ENCODE data around the gene G6PC1.

Gene G6PC1

GRCh38 chr17:42893359-42893758, 7.2 kb upstream of the G6PC1 start:
- Histone ChIP-seq H4K8ac (ENCODE audit: low read depth, low read length) (no peak overlapping the region), H3K79me2 (ENCODE audit: control insufficient read depth, insufficient read depth, low read length, poor library complexity) (no peaks in the 10 kb centered on the region), H3K9me3 (ENCODE audit: insufficient read depth, low read depth, low read length) (peaks cover under 1% of the 10 kb centered on the region), H2BK5ac (ENCODE audit: low read depth, low read length, poor library complexity) (no peak overlapping the region), H2AFZ (ENCODE audit: insufficient read depth, low read length, poor library complexity) (no peak overlapping the region), H3K36me3 (ENCODE audit: control insufficient read depth in 1 of 2, insufficient read depth in 2 of 2, low read length in 2 of 2) (peaks cover 0 to 2% of the 10 kb centered on the region in 2 experiments), H3K4me3 (ENCODE audit: low read depth, low read length) (no peak overlapping the region), H3K4ac (ENCODE audit: low read depth, low read length) (no peak overlapping the region), H3K79me1 (ENCODE audit: low read length) (no peaks in the 10 kb centered on the region), H3K4me1 (ENCODE audit: control insufficient read depth in 1 of 2, insufficient read depth in 2 of 2, low read length in 2 of 2) (no peaks in the 10 kb centered on the region), H2BK120ac (ENCODE audit: insufficient read depth, low read length, poor library complexity) (no peak overlapping the region), H4K12ac (ENCODE audit: low read depth, low read length) (no peak overlapping the region), H3K9ac (ENCODE audit: low read length) (no peak overlapping the region), H3K23ac (ENCODE audit: low read length) (no peak overlapping the region), H3K18ac (ENCODE audit: low read length) (no peak overlapping the region), H3K14ac (ENCODE audit: low read length) (no peak overlapping the region), H3K4me2 (ENCODE audit: low read length) (no peak overlapping the region), H3K27ac (ENCODE audit: low read depth, low read length) (no peak overlapping the region), H4K91ac (ENCODE audit: low read depth, low read length) (no peak overlapping the region), H2BK12ac (ENCODE audit: low read length) (no peak overlapping the region), H3K27me3 (ENCODE audit: insufficient read depth, low read length) (no peaks in the 10 kb centered on the region), H2AK5ac (ENCODE audit: low read length) (no peak overlapping the region)
- no CpG with 5 or more reads among the region's 4 CpGs for WGBS (ENCODE audit: extremely low coverage, insufficient coverage, insufficient read length)
- no peak for DNase-seq

GRCh38 chr17:42894283-42895184, 6.1 kb upstream of the G6PC1 start:
- H2BK5ac ChIP-seq (ENCODE audit: low read depth, low read length, poor library complexity) = no peak overlapping the region
- no peaks in the 10 kb centered on the region for H3K79me2 ChIP-seq (ENCODE audit: control insufficient read depth, insufficient read depth, low read length, poor library complexity)
- H3K79me1 ChIP-seq (ENCODE audit: low read length) = no peaks in the 10 kb centered on the region
- no peak overlapping the region for H3K4ac ChIP-seq (ENCODE audit: low read depth, low read length)
- no peak overlapping the region for H3K14ac ChIP-seq (ENCODE audit: low read length)
- no peaks in the 10 kb centered on the region for H3K27me3 ChIP-seq (ENCODE audit: insufficient read depth, low read length)
- no peak overlapping the region for H2BK120ac ChIP-seq (ENCODE audit: insufficient read depth, low read length, poor library complexity)
- H3K27ac ChIP-seq (ENCODE audit: low read depth, low read length) = no peak overlapping the region
- WGBS (ENCODE audit: extremely low coverage, insufficient coverage, insufficient read length) = no CpG with 5 or more reads among the region's 12 CpGs
- H2AK5ac ChIP-seq (ENCODE audit: low read length) = no peak overlapping the region
- H3K18ac ChIP-seq (ENCODE audit: low read length) = no peak overlapping the region
- no peak overlapping the region for H2AFZ ChIP-seq (ENCODE audit: insufficient read depth, low read length, poor library complexity)
- no peak overlapping the region for H3K9ac ChIP-seq (ENCODE audit: low read length)
- H3K36me3 ChIP-seq (ENCODE audit: control insufficient read depth in 1 of 2, insufficient read depth in 2 of 2, low read length in 2 of 2) = peaks cover 0 to 2% of the 10 kb centered on the region in 2 experiments
- H4K91ac ChIP-seq (ENCODE audit: low read depth, low read length) = no peak overlapping the region
- H3K4me1 ChIP-seq (ENCODE audit: control insufficient read depth in 1 of 2, insufficient read depth in 2 of 2, low read length in 2 of 2) = no peaks in the 10 kb centered on the region
- peaks cover 2% of the 10 kb centered on the region for H3K9me3 ChIP-seq (ENCODE audit: insufficient read depth, low read depth, low read length)
- DNase-seq = no peak
- H3K4me2 ChIP-seq (ENCODE audit: low read length) = no peak overlapping the region
- H3K23ac ChIP-seq (ENCODE audit: low read length) = no peak overlapping the region
- H4K12ac ChIP-seq (ENCODE audit: low read depth, low read length) = no peak overlapping the region
- no peak overlapping the region for H2BK12ac ChIP-seq (ENCODE audit: low read length)
- no peak overlapping the region for H3K4me3 ChIP-seq (ENCODE audit: low read depth, low read length)
- no peak overlapping the region for H4K8ac ChIP-seq (ENCODE audit: low read depth, low read length)

DNA sequence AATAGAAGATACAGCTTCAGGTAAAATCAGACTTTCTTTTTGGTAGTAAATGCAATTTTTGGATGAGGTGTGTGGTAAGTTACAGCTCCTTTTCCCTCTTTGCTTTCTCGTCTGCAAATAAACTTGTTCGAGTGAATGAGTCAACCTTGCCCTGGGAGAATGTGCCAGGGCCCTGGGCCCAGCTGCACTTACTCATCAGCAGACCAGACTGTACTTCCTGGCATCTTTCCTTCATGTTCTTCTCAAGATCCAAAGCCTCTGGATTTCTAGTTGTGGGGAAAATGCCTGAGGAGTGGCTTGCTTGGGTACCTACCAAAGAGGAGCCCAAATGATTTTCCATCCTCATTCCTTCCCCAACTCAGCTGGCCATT, 5.4 kb upstream of the G6PC1 start:
- Histone ChIP-seq H4K12ac (ENCODE audit: low read depth, low read length) (no peak overlapping the region), H3K9ac (ENCODE audit: low read length) (no peak overlapping the region), H3K9me3 (ENCODE audit: insufficient read depth, low read depth, low read length) (peaks cover 2% of the 10 kb centered on the region), H3K4me1 (ENCODE audit: control insufficient read depth in 1 of 2, insufficient read depth in 2 of 2, low read length in 2 of 2) (no peaks in the 10 kb centered on the region), H3K23ac (ENCODE audit: low read length) (no peak overlapping the region), H2BK5ac (ENCODE audit: low read depth, low read length, poor library complexity) (no peak overlapping the region), H3K79me2 (ENCODE audit: control insufficient read depth, insufficient read depth, low read length, poor library complexity) (no peaks in the 10 kb centered on the region), H3K4me3 (ENCODE audit: low read depth, low read length) (no peak overlapping the region), H3K27me3 (ENCODE audit: insufficient read depth, low read length) (no peaks in the 10 kb centered on the region), H3K14ac (ENCODE audit: low read length) (no peak overlapping the region), H2BK120ac (ENCODE audit: insufficient read depth, low read length, poor library complexity) (no peak overlapping the region), H3K27ac (ENCODE audit: low read depth, low read length) (no peak overlapping the region), H4K91ac (ENCODE audit: low read depth, low read length) (no peak overlapping the region), H2AK5ac (ENCODE audit: low read length) (no peak overlapping the region), H2AFZ (ENCODE audit: insufficient read depth, low read length, poor library complexity) (no peak overlapping the region), H3K4me2 (ENCODE audit: low read length) (no peak overlapping the region), H2BK12ac (ENCODE audit: low read length) (no peak overlapping the region), H3K18ac (ENCODE audit: low read length) (no peak overlapping the region), H3K79me1 (ENCODE audit: low read length) (no peaks in the 10 kb centered on the region), H4K8ac (ENCODE audit: low read depth, low read length) (no peak overlapping the region), H3K36me3 (ENCODE audit: control insufficient read depth in 1 of 2, insufficient read depth in 2 of 2, low read length in 2 of 2) (peaks cover 0 to 2% of the 10 kb centered on the region in 2 experiments), H3K4ac (ENCODE audit: low read depth, low read length) (no peak overlapping the region)
- DNase-seq = no peak
- no CpG with 5 or more reads among the region's 2 CpGs for WGBS (ENCODE audit: extremely low coverage, insufficient coverage, insufficient read length)

DNA sequence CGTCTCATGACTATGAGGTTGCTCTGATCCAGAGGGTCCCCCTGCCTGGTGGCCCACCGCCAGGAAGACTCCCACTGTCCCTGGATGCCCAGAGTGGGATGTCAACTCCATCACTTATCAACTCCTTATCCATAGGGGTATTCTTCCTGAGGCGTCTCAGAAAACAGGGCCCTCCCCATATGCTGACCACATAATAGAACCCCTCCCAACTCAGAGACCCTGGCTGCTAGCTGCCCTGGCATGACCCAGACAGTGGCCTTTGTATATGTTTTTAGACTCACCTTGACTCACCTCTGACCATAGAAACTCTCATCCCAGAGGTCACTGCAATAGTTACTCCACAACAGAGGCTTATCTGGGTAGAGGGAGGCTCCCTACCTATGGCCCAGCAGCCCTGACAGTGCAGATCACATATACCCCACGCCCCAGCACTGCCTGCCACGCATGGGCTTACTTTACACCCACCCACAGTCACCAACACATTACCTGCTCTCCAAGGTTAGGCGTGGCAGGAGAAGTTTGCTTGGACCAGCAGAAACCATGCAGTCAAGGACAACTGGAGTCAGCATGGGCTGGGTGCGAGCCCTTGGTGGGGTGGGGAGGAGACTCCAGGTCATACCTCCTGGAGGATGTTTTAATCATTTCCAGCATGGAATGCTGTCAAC, 2.3 kb upstream of the G6PC1 start:
- Histone ChIP-seq H3K9ac (ENCODE audit: low read length) (no peak overlapping the region), H3K4ac (ENCODE audit: low read depth, low read length) (no peak overlapping the region), H2AK5ac (ENCODE audit: low read length) (no peak overlapping the region), H3K14ac (ENCODE audit: low read length) (no peak overlapping the region), H4K8ac (ENCODE audit: low read depth, low read length) (no peak overlapping the region), H3K27me3 (ENCODE audit: insufficient read depth, low read length) (no peaks in the 10 kb centered on the region), H3K79me2 (ENCODE audit: control insufficient read depth, insufficient read depth, low read length, poor library complexity) (no peaks in the 10 kb centered on the region), H2AFZ (ENCODE audit: insufficient read depth, low read length, poor library complexity) (no peak overlapping the region), H3K9me3 (ENCODE audit: insufficient read depth, low read depth, low read length) (peaks cover 2% of the 10 kb centered on the region), H3K79me1 (ENCODE audit: low read length) (no peaks in the 10 kb centered on the region), H4K91ac (ENCODE audit: low read depth, low read length) (no peak overlapping the region), H3K27ac (ENCODE audit: low read depth, low read length) (no peak overlapping the region), H3K23ac (ENCODE audit: low read length) (no peak overlapping the region), H3K36me3 (ENCODE audit: control insufficient read depth in 1 of 2, insufficient read depth in 2 of 2, low read length in 2 of 2) (peaks cover 0 to 2% of the 10 kb centered on the region in 2 experiments), H3K18ac (ENCODE audit: low read length) (no peak overlapping the region), H2BK5ac (ENCODE audit: low read depth, low read length, poor library complexity) (no peak overlapping the region), H4K12ac (ENCODE audit: low read depth, low read length) (no peak overlapping the region), H2BK12ac (ENCODE audit: low read length) (no peak overlapping the region), H3K4me1 (ENCODE audit: control insufficient read depth in 1 of 2, insufficient read depth in 2 of 2, low read length in 2 of 2) (no peaks in the 10 kb centered on the region), H3K4me2 (ENCODE audit: low read length) (no peak overlapping the region), H2BK120ac (ENCODE audit: insufficient read depth, low read length, poor library complexity) (no peak overlapping the region), H3K4me3 (ENCODE audit: low read depth, low read length) (no peak overlapping the region)
- WGBS (ENCODE audit: extremely low coverage, insufficient coverage, insufficient read length) = no CpG with 5 or more reads among the region's 7 CpGs
- no peak for DNase-seq

Measured in trophoblast cell (in vitro differentiated cells and primary cell).